WTC11 (cell line): ENCODE measurements around the gene EGFL8.
"Not testable (repeated sequence)": the region's sequence is repeated elsewhere in the genome, so short reads cannot be mapped to it uniquely, and the experiment has no call there.

Experiments used
- CREM ChIP-seq: sonication (generic); formaldehyde crosslinking; IDR thresholded peaks from 2 replicates; pipeline ENCODE4 v1.8.1; 2022; ENCODE audit warnings: mild to moderate bottlenecking, missing genetic modification reagents, moderate library complexity
- HMGA2 ChIP-seq: fragments of 250-450 bp; sonication (Bioruptor Pico); IDR thresholded peaks from 2 replicates; pipeline ENCODE4 v1.4.0; 2021; ENCODE audit warnings: mild to moderate bottlenecking, moderate library complexity
- TF ChIP-seq, protein P1 (sequence below): fragments of 200-600 bp; IDR thresholded peaks from 2 replicates; pipeline ENCODE4 v1.8.0; 2022; ENCODE audit warnings: antibody characterized with exemption

DNA sequence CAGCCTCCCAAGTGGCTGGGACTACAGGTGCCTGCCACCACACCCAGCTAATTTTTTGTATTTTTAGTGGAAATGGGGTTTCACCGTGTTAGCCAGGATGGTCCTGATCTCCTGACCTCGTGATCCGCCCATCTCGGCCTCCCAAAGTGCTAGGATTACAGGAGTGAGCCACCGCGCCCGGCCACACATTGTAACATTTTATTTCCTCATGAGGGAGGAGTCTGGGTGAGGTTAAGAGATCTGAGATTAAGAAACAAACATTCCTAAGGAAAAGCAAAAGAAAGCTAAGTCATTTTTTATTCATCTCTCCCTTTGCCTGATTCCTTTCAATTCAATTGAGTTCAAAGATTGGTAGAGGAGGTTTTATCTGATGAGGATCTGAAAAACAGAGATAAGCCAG lies 20.2 kb upstream of the EGFL8 start:
- TF ChIP-seq CREM, HMGA2 (CRISPR knock-in tag): not testable (repeated sequence)
- TF ChIP-seq, protein P1, sequence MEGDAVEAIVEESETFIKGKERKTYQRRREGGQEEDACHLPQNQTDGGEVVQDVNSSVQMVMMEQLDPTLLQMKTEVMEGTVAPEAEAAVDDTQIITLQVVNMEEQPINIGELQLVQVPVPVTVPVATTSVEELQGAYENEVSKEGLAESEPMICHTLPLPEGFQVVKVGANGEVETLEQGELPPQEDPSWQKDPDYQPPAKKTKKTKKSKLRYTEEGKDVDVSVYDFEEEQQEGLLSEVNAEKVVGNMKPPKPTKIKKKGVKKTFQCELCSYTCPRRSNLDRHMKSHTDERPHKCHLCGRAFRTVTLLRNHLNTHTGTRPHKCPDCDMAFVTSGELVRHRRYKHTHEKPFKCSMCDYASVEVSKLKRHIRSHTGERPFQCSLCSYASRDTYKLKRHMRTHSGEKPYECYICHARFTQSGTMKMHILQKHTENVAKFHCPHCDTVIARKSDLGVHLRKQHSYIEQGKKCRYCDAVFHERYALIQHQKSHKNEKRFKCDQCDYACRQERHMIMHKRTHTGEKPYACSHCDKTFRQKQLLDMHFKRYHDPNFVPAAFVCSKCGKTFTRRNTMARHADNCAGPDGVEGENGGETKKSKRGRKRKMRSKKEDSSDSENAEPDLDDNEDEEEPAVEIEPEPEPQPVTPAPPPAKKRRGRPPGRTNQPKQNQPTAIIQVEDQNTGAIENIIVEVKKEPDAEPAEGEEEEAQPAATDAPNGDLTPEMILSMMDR: not testable (repeated sequence)
